GM04503 (cell line): ENCODE results near the gene IL1RAPL1.

Source experiments
- DNase-seq: peaks from one replicate; pipeline ENCODE4 v3.0.0-alpha.2; 2012; ENCODE audit warnings: low read depth

Gene IL1RAPL1

DNA sequence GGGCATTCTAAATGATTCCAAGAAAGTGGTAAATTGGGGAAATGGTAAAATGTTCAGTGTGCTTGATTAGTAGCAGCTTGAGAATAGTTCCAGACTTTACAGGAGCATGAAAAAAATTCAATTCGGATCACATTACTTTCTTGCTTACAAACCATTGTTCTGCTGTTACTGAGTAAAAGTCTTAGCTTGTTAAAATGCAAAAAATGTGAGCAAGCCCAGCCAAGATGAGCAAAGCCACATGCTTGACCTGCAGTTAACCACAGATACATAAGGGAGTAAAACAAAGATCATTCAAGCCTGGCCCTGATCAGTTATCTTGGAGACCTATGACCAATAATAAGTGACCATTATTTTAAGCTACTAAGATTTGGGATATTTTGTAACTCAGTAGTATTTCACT, 1065.2 kb downstream of the IL1RAPL1 start:
- peak; percentile 45 for DNase-seq

GRCh38 chrX:29653721-29654120, 1066.5 kb downstream of the IL1RAPL1 start:
- DNase-seq = no peak

GRCh38 chrX:29659911-29660310, 1072.7 kb downstream of the IL1RAPL1 start:
- DNase-seq = no peak

- no peak for DNase-seq
These were observed 1074.0 kb downstream of the IL1RAPL1 start for GRCh38 chrX:29661290-29661689.

GRCh38 chrX:29662101-29662500, 1074.9 kb downstream of the IL1RAPL1 start:
- DNase-seq = peak; percentile 17

DNA sequence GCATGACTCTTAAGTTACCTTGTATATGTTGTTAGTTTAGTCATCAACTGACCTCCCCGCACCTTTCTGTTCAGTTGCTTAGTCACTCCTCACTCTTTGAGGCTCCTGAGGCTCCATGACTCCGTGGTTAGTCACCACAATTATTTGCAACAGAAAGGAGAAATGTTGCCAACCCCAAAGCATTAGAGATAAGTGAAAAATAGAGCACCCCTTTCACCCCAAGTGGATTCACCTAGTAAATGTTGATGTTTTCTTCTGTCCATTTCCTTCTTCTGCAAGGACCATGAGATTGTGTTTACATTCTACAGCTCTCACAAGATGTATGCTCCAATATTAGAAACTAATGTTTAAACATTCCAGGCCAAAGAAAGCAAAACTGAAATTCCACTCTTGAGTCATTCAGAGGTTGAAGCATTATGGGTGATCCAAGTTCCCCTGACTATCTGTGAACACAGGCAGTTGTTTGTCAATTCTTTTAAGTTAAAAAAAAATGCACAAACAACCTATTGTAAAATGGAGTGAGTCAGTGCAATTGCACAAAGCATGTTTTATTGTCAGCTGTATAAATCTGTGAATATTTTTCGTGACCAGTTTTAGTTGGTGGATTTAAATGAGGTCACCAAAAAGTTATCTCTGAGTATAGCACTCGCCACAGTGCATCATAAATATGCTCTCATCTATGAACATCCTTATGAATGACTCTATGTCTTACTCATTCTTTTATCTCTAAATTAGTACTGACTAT, 1075.7 kb downstream of the IL1RAPL1 start:
- DNase-seq = peak; percentile 92

GRCh38 chrX:29665532-29665931, 1078.3 kb downstream of the IL1RAPL1 start:
- no peak for DNase-seq

GRCh38 chrX:29666366-29666765, 1079.1 kb downstream of the IL1RAPL1 start:
- DNase-seq = peak; percentile 12

GRCh38 chrX:29671421-29671820, 1084.2 kb downstream of the IL1RAPL1 start:
- no peak for DNase-seq

DNA sequence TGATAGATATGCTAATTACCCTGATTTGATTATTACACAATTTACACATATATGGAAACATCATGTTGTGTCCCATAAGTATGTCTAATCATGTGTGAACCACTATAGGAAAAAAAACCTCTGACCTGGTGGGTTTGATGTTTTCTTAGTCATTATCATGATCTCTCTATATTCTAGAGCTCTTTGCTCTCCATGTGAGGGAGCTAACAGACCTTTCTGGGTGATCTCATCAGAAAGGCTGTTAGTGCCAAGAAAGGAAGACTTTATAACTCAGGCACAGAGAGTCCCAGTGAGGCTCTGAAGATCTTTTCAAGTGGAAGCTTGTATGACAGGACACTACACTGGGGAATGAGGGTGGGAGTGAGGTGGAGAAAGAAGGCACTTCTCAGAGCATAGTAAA, 1100.4 kb downstream of the IL1RAPL1 start:
- peak; percentile 18 for DNase-seq

DNA sequence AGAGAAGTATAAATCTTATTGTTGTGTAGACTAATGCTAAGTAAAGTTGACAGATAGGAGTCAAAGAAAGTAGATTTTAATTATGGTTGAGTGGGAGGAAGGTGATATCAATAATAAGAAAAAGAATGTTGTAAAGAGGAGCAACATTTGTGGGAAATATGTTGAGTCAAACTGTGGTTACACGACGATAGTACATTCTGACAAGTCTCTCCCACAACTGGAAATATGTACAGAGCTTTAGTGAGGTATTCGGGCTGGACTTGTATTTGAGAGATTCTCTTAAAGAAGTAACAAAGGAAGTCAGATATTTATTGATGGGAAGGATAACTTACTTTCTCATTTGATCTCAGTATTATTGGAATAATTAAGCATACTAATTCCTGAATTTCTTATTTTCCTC, 1102.8 kb downstream of the IL1RAPL1 start:
- peak; percentile 10 for DNase-seq

GRCh38 chrX:29691044-29691443, 1103.8 kb downstream of the IL1RAPL1 start:
- DNase-seq = no peak

- DNase-seq = no peak
These were observed 1106.7 kb downstream of the IL1RAPL1 start for GRCh38 chrX:29693912-29694311.

GRCh38 chrX:29699239-29699638, 1112.0 kb downstream of the IL1RAPL1 start:
- peak; percentile 16 for DNase-seq

DNA sequence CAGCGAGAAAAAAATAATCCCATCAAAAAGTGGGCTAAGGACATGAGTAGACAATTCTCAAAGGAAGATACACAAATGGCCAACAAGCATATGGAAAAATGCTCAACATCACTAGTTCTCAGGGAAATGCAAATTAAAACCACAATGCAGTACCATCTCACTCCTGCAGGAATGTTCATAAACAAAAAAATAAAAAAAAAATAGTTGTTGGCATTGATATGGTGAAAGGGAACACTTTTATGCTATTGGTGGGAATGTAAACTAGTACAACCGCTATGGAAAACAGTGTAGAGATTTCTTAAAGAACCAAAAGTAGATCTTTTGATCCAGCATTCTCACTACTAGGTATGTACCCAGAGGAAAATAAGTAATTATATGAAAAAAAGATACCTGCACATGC, 1119.8 kb downstream of the IL1RAPL1 start:
- DNase-seq = no peak

GRCh38 chrX:29721152-29721551, 1133.9 kb downstream of the IL1RAPL1 start:
- DNase-seq = no peak

GRCh38 chrX:29724316-29724715, 1137.1 kb downstream of the IL1RAPL1 start:
- DNase-seq = no peak

DNA sequence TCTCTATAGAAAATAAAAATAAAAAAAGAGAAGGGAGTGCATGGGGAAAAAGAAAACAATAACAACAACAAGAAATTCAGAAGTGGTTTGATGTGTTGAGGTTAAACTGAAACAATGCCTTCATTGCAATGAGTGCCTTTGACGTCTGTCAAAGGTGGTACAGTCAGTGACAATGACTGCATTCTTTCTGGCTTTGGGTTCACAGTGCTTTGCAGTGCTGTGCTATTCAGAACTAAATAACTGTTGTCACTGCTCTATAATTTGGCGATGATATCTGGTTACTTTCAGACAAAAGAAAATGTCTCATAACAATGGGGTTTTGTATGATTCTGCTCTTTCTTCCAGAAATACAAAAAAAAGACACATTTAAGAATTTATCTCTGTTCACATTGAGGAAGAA, 1139.6 kb downstream of the IL1RAPL1 start:
- DNase-seq = no peak

- DNase-seq = no peak
These were observed 1141.4 kb downstream of the IL1RAPL1 start for GRCh38 chrX:29728639-29729038.

GRCh38 chrX:29744966-29745365, 1157.7 kb downstream of the IL1RAPL1 start:
- no peak for DNase-seq

- peak; percentile 33 for DNase-seq
These were observed 1159.1 kb downstream of the IL1RAPL1 start for GRCh38 chrX:29746326-29746725.

- no peak for DNase-seq
These were observed 1174.8 kb downstream of the IL1RAPL1 start for GRCh38 chrX:29762006-29762405.

GRCh38 chrX:29775890-29776289, 1188.6 kb downstream of the IL1RAPL1 start:
- DNase-seq = no peak

DNA sequence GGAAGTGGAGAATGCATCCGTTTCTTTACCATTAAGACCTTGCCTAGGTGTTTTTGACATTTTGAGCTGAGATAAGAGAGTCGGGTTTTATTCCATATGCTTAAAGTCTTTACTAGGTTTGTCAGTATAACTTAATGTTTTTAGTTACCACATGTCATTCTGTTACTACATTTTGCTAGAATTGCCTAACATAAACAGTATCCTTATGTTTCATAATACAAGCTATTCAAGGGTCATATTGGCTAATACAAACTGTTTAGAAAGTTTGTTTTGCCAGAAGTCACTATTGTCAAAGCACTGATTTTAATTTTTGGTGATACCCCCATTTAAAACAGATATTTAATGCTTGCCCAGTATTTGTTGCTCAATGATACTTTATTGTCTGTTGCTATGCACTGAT, 1200.4 kb downstream of the IL1RAPL1 start:
- no peak for DNase-seq
